HEK293 (cell line): ENCODE data around the gene SLC26A5.

Experiments
- CTCF ChIA-PET: fragments of 350-600 bp; formaldehyde crosslinking; extraction: SDS; loops from one replicate; lab custom pipeline; 2021; ENCODE audit warnings: antibody characterized with exemption; lab: Yijun Ruan, JAX
- POLR2A ChIA-PET: fragments of 300-600 bp; formaldehyde crosslinking; extraction: SDS; loops from one replicate; lab custom pipeline; 2020; ENCODE audit warnings: antibody characterized with exemption, inconsistent platforms; lab: Yijun Ruan, JAX
- H3K27ac ChIP-seq: fragments of 200-500 bp; sonication (Bioruptor generic); 2 replicates; pipeline ENCODE4 v1.5.1; 2014; ENCODE audit warnings: low read depth, low read length, control low read depth, inconsistent platforms; ENCODE audit errors: extremely low read depth
- H3K36me3 ChIP-seq, 2 experiments: fragments of 200-500 bp in 1 of 2; sonication (Bioruptor generic) in 1 of 2; 1 replicate in 1 of 2; 2 replicates in 1 of 2; pipeline ENCODE4 v1.5.1; 2014 to 2017; ENCODE audit warnings: inconsistent platforms in 2 of 2, low read length in 2 of 2; ENCODE audit not compliant: control insufficient read depth in 2 of 2, insufficient read depth in 1 of 2
- H3K4me1 ChIP-seq: fragments of 200-500 bp; sonication (Bioruptor generic); 2 replicates; pipeline ENCODE4 v1.5.1; 2014; ENCODE audit warnings: mild to moderate bottlenecking, low read length, inconsistent platforms; ENCODE audit not compliant: control insufficient read depth, insufficient read depth
- H3K4me3 ChIP-seq: 2 replicates; pipeline ENCODE4 v1.5.1; 2011; ENCODE audit warnings: low read depth, mild to moderate bottlenecking, control low read depth, low read length, moderate library complexity
- H3K9me3 ChIP-seq: fragments of 200-500 bp; sonication (Bioruptor generic); 2 replicates; pipeline ENCODE4 v1.5.1; 2014; ENCODE audit warnings: low read depth, low read length, inconsistent platforms; ENCODE audit not compliant: control insufficient read depth, insufficient read depth
- KLF10 ChIP-seq: fragments of 450-650 bp; IDR thresholded peaks from 2 replicates; pipeline ENCODE4 v1.5.1; 2018; ENCODE audit warnings: missing biosample characterization, mild to moderate bottlenecking, missing genetic modification characterization
- SP7 ChIP-seq: fragments of 450-650 bp; formaldehyde crosslinking; IDR thresholded peaks from 2 replicates; pipeline ENCODE4 v1.5.1; 2016; ENCODE audit warnings: missing biosample characterization, missing genetic modification characterization
- ZBTB17 ChIP-seq: fragments of 450-650 bp; formaldehyde crosslinking; IDR thresholded peaks from 2 replicates; pipeline ENCODE4 v1.5.1; 2016; ENCODE audit warnings: missing biosample characterization, missing genetic modification characterization
- ZBTB7A ChIP-seq: fragments of 450-650 bp; formaldehyde crosslinking; IDR thresholded peaks from 2 replicates; pipeline ENCODE4 v1.5.1; 2016; ENCODE audit warnings: low read depth, missing biosample characterization, missing genetic modification characterization
- ZBTB8A ChIP-seq: fragments of 450-650 bp; formaldehyde crosslinking; IDR thresholded peaks from 2 replicates; pipeline ENCODE4 v1.5.1; 2016; ENCODE audit warnings: missing biosample characterization, missing genetic modification characterization
- ZFP3 ChIP-seq: fragments of 450-650 bp; formaldehyde crosslinking; IDR thresholded peaks from 2 replicates; pipeline ENCODE4 v1.5.1; 2016; ENCODE audit warnings: low read depth, missing biosample characterization, missing genetic modification characterization
- ZFP41 ChIP-seq: fragments of 450-650 bp; formaldehyde crosslinking; IDR thresholded peaks from 2 replicates; pipeline ENCODE4 v1.5.1; 2016; ENCODE audit warnings: missing biosample characterization, missing genetic modification characterization, borderline replicate concordance
- ZNF114 ChIP-seq: fragments of 450-650 bp; formaldehyde crosslinking; IDR thresholded peaks from 2 replicates; pipeline ENCODE4 v1.5.0; 2017; ENCODE audit warnings: missing biosample characterization, missing genetic modification characterization
- ZNF121 ChIP-seq: fragments of 450-650 bp; formaldehyde crosslinking; IDR thresholded peaks from 2 replicates; pipeline ENCODE4 v1.5.1; 2016; ENCODE audit warnings: missing biosample characterization, missing genetic modification characterization
- ZNF184 ChIP-seq: fragments of 450-650 bp; IDR thresholded peaks from 2 replicates; pipeline ENCODE4 v1.5.1; 2018; ENCODE audit warnings: missing biosample characterization, mild to moderate bottlenecking, missing genetic modification characterization
- ZNF2 ChIP-seq: fragments of 450-650 bp; formaldehyde crosslinking; IDR thresholded peaks from 2 replicates; pipeline ENCODE4 v1.5.1; 2016; ENCODE audit warnings: missing biosample characterization, missing genetic modification characterization
- ZNF202 ChIP-seq: fragments of 450-650 bp; formaldehyde crosslinking; IDR thresholded peaks from 2 replicates; pipeline ENCODE4 v1.5.1; 2016; ENCODE audit warnings: missing biosample characterization, missing genetic modification characterization, borderline replicate concordance
- ZNF214 ChIP-seq: fragments of 450-650 bp; formaldehyde crosslinking; IDR thresholded peaks from 2 replicates; pipeline ENCODE4 v1.5.1; 2017; ENCODE audit warnings: missing biosample characterization, mild to moderate bottlenecking, missing genetic modification characterization, borderline replicate concordance
- ZNF266 ChIP-seq: fragments of 450-650 bp; formaldehyde crosslinking; IDR thresholded peaks from 2 replicates; pipeline ENCODE4 v1.5.1; 2016; ENCODE audit warnings: missing biosample characterization, missing genetic modification characterization, low read depth
- ZNF341 ChIP-seq: fragments of 450-650 bp; formaldehyde crosslinking; IDR thresholded peaks from 2 replicates; pipeline ENCODE4; 2016; ENCODE audit warnings: low read depth, missing biosample characterization, missing genetic modification characterization
- ZNF48 ChIP-seq: fragments of 450-650 bp; formaldehyde crosslinking; IDR thresholded peaks from 2 replicates; pipeline ENCODE4 v1.5.1; 2016; ENCODE audit warnings: missing biosample characterization, missing genetic modification characterization
- ZNF561 ChIP-seq: fragments of 450-650 bp; IDR thresholded peaks from 2 replicates; pipeline ENCODE4 v1.5.1; 2018; ENCODE audit warnings: missing biosample characterization, missing genetic modification characterization, borderline replicate concordance
- ZNF585B ChIP-seq: fragments of 450-650 bp; formaldehyde crosslinking; IDR thresholded peaks from 2 replicates; pipeline ENCODE4 v1.5.1; 2016; ENCODE audit warnings: missing biosample characterization, missing genetic modification characterization
- ZNF600 ChIP-seq: fragments of 450-650 bp; formaldehyde crosslinking; IDR thresholded peaks from 2 replicates; pipeline ENCODE4 v1.5.1; 2016; ENCODE audit warnings: missing biosample characterization, missing genetic modification characterization
- ZNF624 ChIP-seq: fragments of 450-650 bp; formaldehyde crosslinking; IDR thresholded peaks from 2 replicates; pipeline ENCODE4 v1.5.1; 2017; ENCODE audit warnings: missing biosample characterization, missing genetic modification characterization
- ZNF629 ChIP-seq: fragments of 450-650 bp; formaldehyde crosslinking; IDR thresholded peaks from 2 replicates; pipeline ENCODE4 v1.5.1; 2017; ENCODE audit warnings: missing biosample characterization, missing genetic modification characterization
- ZNF660 ChIP-seq: fragments of 450-650 bp; IDR thresholded peaks from 2 replicates; pipeline ENCODE4 v1.5.1; 2018; ENCODE audit warnings: missing biosample characterization, mild to moderate bottlenecking, missing genetic modification characterization
- ZNF768 ChIP-seq: fragments of 450-650 bp; formaldehyde crosslinking; IDR thresholded peaks from 2 replicates; pipeline ENCODE4 v1.5.1; 2018; ENCODE audit warnings: missing biosample characterization, mild to moderate bottlenecking, missing genetic modification characterization
- TF ChIP-seq, protein P1 (sequence below): fragments of 450-650 bp; formaldehyde crosslinking; IDR thresholded peaks from 2 replicates; pipeline ENCODE4 v1.5.1; 2017; ENCODE audit warnings: missing biosample characterization, missing genetic modification characterization
- TF ChIP-seq, protein P2 (sequence below): fragments of 450-650 bp; formaldehyde crosslinking; IDR thresholded peaks from 2 replicates; pipeline ENCODE4 v1.5.1; 2016; ENCODE audit warnings: missing biosample characterization, missing genetic modification characterization
- TF ChIP-seq, protein P3 (sequence below): fragments of 450-650 bp; formaldehyde crosslinking; conservative IDR thresholded peaks from 2 replicates; pipeline ENCODE4 v1.5.1; 2016; ENCODE audit warnings: low read depth, missing biosample characterization, missing genetic modification characterization
- TF ChIP-seq, protein P4 (sequence below): fragments of 450-650 bp; formaldehyde crosslinking; IDR thresholded peaks from 2 replicates; pipeline ENCODE4 v1.5.1; 2016; ENCODE audit warnings: missing biosample characterization, missing genetic modification characterization

The SLC26A5 gene

DNA sequence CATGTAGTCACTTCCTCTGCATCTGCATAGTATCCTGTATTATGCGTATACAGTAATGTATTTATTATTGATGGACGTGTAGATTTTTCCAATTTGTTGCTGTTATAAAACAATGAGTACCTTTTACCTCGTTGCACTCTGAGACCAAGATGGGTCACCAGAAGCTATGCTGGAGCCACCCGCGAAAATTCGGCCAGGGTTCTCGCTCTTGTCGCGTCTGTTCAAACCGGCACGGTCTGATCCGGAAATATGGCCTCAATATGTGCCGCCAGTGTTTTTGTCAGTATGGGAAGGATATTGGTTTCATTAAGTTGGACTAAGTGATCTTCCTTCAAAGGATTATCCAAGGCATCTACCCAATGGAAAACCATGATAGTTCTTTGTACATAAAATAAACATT is 97.6 kb downstream of the SLC26A5 start:
- peaks cover 16 to 27% of the 10 kb centered on the region in 2 experiments for H3K36me3 ChIP-seq
- TF ChIP-seq ZNF214 (tag by site-specific recombination) (no peak), ZNF202 (no peak), ZNF266 (no peak), ZNF624 (no peak), ZNF341 (tag by site-specific recombination) (no peak), ZFP3 (no peak), ZFP41 (tag by site-specific recombination) (no peak), ZNF48 (tag by site-specific recombination) (no peak), ZNF585B (tag by site-specific recombination) (no peak)
- TF ChIP-seq, protein P1, sequence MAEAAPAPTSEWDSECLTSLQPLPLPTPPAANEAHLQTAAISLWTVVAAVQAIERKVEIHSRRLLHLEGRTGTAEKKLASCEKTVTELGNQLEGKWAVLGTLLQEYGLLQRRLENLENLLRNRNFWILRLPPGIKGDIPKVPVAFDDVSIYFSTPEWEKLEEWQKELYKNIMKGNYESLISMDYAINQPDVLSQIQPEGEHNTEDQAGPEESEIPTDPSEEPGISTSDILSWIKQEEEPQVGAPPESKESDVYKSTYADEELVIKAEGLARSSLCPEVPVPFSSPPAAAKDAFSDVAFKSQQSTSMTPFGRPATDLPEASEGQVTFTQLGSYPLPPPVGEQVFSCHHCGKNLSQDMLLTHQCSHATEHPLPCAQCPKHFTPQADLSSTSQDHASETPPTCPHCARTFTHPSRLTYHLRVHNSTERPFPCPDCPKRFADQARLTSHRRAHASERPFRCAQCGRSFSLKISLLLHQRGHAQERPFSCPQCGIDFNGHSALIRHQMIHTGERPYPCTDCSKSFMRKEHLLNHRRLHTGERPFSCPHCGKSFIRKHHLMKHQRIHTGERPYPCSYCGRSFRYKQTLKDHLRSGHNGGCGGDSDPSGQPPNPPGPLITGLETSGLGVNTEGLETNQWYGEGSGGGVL (tag by site-specific recombination), result no peak
- ChIA-PET CTCF (interaction anchor here (0.7 to 1.3 kb wide), 2 partner anchors 24 to 59 kb away, joined by 3 read pairs; no protein-coding TSS in a partner anchor), POLR2A (no interaction called here)
- H3K27ac ChIP-seq, result no peak overlapping the region
- H3K4me1 ChIP-seq, result peaks cover 2% of the 10 kb centered on the region
- H3K4me3 ChIP-seq, result peak overlapping the region; percentile 74
- no peaks in the 10 kb centered on the region for H3K9me3 ChIP-seq

DNA sequence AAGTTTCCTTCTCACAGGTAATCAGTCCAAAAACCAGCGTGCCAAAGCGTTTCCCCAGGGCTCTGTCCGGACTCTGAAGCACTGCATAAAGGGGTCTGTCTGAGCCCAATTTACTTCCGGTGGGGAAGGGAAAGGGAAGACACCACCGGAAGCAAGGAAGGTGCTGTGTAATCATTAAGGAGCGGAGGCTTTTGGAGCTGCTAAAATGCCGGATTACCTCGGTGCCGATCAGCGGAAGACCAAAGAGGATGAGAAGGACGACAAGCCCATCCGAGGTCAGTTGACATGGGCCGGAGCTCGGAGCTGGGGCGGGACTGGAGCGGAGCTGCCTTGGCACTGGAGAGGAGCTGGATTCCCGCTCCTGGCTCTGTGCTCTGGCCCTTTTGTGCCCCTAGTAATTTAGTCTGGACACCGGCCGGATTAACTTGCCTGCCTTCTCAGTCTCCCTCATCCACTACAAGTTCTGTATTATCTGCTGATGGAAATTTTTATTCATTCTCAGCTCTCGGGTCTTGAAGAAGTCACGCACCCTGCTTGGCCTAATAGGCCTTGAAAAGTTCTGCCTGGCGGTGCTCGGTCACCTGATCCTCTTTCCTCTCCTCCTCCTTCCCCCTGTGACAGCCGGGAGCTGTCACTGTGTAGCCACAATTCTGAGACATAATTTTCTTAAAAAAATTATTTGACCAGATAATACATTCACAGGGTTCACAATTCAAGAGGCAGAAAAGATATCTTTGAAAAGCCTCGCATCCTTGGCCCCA is 98.3 kb downstream of the SLC26A5 start, which contains the start of gene PSMC2:
Gene PSMC2, plus strand, starts transcription at position 137 of the 761 bp plus-strand sequence. Its CDS starts 69 bp downstream, at position 206.
- H3K36me3 ChIP-seq, result peaks cover 12 to 20% of the 10 kb centered on the region in 2 experiments
- peak within 1 kb of the TSS; percentile 91 for H3K27ac ChIP-seq
- H3K4me3 ChIP-seq, result peak within 1 kb of the TSS; percentile 74
- no peaks in the 10 kb centered on the region for H3K9me3 ChIP-seq
- peaks cover 2% of the 10 kb centered on the region for H3K4me1 ChIP-seq
- ChIA-PET CTCF (interaction anchor here (0.7 kb wide), 1 partner anchor 23 kb away, joined by 3 read pairs; no protein-coding TSS in a partner anchor), POLR2A (interaction anchor here (0.8 kb wide), 1 partner anchor 31 kb away, joined by 6 read pairs; no protein-coding TSS in a partner anchor)
- TF ChIP-seq ZNF561 (peak; percentile 67; the same call in 1 of the 2 replicates), ZBTB8A (tag by site-specific recombination) (peak; percentile 29; the same call in 1 of the 2 replicates), ZNF629 (tag by site-specific recombination) (peak; percentile 43), ZBTB17 (tag by site-specific recombination) (peak; percentile 100), ZNF660 (tag by site-specific recombination) (peak; percentile 95), ZNF768 (tag by site-specific recombination) (no peak), ZNF114 (tag by site-specific recombination) (no peak), ZNF184 (tag by site-specific recombination) (0 out of 2 replicates have a peak, but pooled peaks have one; percentile 33), ZNF121 (0 out of 2 replicates have a peak, but pooled peaks have one; percentile 19), ZNF600 (tag by site-specific recombination) (peak; percentile 91), SP7 (tag by site-specific recombination) (peak; percentile 82), ZNF2 (tag by site-specific recombination) (peak; percentile 81), KLF10 (no peak; the same call in 1 of the 2 replicates), ZBTB7A (tag by site-specific recombination) (no peak)
- TF ChIP-seq, protein P2, sequence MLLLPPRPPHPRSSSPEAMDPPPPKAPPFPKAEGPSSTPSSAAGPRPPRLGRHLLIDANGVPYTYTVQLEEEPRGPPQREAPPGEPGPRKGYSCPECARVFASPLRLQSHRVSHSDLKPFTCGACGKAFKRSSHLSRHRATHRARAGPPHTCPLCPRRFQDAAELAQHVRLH (tag by site-specific recombination), result peak; percentile 83
- TF ChIP-seq, protein P3, sequence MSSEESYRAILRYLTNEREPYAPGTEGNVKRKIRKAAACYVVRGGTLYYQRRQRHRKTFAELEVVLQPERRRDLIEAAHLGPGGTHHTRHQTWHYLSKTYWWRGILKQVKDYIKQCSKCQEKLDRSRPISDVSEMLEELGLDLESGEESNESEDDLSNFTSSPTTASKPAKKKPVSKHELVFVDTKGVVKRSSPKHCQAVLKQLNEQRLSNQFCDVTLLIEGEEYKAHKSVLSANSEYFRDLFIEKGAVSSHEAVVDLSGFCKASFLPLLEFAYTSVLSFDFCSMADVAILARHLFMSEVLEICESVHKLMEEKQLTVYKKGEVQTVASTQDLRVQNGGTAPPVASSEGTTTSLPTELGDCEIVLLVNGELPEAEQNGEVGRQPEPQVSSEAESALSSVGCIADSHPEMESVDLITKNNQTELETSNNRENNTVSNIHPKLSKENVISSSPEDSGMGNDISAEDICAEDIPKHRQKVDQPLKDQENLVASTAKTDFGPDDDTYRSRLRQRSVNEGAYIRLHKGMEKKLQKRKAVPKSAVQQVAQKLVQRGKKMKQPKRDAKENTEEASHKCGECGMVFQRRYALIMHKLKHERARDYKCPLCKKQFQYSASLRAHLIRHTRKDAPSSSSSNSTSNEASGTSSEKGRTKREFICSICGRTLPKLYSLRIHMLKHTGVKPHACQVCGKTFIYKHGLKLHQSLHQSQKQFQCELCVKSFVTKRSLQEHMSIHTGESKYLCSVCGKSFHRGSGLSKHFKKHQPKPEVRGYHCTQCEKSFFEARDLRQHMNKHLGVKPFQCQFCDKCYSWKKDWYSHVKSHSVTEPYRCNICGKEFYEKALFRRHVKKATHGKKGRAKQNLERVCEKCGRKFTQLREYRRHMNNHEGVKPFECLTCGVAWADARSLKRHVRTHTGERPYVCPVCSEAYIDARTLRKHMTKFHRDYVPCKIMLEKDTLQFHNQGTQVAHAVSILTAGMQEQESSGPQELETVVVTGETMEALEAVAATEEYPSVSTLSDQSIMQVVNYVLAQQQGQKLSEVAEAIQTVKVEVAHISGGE, result peak; percentile 99
- TF ChIP-seq, protein P4, sequence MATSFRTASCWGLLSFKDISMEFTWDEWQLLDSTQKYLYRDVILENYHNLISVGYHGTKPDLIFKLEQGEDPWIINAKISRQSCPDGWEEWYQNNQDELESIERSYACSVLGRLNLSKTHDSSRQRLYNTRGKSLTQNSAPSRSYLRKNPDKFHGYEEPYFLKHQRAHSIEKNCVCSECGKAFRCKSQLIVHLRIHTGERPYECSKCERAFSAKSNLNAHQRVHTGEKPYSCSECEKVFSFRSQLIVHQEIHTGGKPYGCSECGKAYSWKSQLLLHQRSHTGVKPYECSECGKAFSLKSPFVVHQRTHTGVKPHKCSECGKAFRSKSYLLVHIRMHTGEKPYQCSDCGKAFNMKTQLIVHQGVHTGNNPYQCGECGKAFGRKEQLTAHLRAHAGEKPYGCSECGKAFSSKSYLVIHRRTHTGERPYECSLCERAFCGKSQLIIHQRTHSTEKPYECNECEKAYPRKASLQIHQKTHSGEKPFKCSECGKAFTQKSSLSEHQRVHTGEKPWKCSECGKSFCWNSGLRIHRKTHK (tag by site-specific recombination), result no peak
